HG03571 (cell line): ENCODE results near the gene GREB1.

Experiments used
- ATAC-seq: cut with Tn5 transposase; IDR thresholded peaks from one replicate; pipeline ENCODE4 v1.9.1; 2021; ENCODE audit not compliant: unreplicated experiment

Gene GREB1

DNA sequence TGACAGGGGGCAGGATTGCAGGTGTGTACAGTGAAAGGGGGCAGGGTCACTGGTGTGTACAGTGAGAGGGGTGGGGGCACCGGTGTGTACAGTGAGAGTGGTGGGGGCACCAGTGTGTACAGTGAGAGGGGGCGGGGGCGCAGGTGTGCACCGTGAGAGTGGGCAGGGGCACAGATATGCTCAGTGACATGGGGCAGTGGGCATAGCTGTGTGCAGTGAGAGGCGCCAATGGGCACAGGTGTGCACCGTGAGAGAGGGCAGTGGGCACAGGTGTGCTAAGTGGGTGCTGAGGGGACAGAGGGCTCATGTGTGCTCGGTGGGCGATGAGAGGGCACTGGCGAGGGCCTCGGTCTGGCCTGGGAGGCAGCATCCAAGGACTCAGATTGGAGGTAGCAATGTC is 63.0 kb downstream of the GREB1 start:
- no peak for ATAC-seq

DNA sequence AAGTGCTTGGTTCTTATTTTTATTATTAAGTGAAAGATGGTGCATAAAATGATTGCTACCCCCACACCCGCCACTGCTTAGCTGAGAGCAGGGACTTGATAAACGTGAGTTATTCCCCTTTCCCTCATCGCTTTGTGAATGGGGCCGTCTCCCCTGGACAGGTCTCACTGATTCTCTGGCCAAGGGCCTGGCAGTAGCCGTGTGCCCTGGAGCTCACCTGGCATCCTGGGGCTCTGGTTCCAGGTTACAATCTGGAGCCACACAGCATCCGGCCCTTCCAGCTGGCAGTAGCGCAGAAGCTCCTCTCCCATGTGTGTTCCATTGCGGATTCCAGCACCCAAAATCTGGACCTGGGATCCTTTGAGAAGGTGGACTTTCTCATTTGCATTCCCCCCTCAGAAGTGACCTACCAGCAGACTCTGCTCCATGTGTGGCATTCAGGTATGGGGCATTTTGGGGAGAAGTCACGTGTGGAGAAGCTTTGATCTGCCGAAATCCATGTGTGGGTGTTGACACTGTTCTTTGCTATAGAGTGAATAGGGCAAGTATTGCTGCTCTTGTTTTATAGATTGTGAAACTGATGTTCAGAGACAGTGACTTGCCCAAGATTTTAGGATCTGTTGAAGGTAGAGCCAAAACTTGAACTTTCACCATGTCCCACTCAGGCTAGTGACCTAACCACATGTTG is 63.8 kb downstream of the GREB1 start:
- ATAC-seq, result no peak

DNA sequence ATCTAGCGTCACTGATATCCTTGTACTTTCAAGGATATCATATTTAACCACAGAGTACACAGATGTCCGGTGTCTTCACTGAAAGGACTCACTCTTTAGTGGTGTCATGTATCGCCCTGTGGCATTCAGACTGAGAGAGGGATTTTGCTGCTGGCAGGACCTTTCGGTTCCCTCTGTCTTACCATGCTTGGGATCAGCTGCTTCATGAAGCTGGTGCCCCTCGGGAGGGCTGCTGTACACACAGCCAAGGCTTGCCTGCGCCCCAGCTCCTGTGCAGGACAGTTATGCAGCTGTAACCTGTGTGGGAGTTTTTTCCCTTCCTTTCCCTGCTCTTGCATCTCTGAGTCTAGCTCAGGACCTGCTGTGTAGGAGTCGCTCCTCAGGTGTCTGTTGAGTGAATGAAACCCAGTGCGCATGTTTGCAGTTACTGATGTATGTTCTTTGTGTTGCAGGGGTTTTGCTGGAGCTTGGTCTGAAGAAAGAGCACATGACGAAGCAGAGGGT is 64.4 kb downstream of the GREB1 start:
- ATAC-seq, result no peak

DNA sequence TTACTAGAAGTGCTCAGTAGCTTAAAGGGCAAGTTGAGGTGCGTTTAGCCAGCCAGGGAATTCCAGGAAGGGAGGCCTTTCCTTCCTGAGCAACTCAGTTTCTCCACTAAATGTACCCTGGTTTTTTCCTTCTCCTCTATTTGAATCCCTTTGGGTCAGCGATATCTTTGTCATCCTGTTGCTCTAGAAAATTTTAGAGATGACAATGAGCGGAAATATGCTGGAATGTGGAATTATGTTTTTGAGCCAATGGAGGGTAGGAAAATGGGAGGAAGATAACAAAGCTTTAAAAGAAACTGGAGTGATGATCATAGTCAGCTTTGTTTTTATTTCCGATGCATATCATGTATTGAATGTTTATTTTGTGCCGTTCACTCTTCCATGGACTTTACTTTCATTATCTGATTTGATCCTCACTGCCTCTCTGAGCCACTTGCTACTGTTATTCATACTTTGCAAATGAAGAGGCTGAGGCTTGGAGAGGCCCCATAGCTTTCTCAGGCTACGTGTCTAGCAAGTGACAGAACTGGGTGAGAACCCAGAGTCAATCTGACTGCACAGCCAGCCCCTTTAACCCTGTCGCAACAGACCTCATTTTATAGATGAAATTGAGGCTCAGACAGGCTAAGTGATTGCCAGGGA is 68.8 kb downstream of the GREB1 start:
- no peak for ATAC-seq

DNA sequence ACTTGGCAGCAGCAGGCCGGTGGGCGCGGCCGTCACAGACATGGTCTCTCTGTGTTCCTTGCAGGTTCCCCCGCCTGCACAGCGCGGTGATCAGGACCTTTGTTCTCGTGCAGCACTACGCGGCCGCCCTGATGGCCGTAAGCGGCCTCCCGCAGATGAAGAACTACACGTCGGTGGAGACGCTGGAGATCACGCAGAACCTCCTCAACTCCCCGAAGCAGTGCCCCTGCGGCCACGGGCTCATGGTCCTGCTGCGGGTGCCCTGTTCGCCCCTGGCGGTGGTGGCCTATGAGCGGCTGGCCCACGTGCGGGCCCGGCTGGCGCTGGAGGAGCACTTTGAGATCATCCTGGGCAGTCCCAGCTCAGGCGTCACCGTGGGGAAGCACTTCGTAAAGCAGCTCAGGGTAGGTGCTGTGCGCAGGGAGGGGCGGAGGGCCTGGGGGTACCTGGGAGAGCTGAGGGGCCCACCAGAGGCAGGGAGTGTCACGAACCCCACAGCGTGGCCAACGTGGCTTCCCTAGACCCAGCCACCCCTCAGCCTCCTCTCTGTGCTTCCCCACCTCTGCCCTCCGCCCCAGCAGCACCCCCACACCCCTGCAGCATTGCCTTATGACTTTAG is 76.9 kb downstream of the GREB1 start:
- ATAC-seq, result no peak

DNA sequence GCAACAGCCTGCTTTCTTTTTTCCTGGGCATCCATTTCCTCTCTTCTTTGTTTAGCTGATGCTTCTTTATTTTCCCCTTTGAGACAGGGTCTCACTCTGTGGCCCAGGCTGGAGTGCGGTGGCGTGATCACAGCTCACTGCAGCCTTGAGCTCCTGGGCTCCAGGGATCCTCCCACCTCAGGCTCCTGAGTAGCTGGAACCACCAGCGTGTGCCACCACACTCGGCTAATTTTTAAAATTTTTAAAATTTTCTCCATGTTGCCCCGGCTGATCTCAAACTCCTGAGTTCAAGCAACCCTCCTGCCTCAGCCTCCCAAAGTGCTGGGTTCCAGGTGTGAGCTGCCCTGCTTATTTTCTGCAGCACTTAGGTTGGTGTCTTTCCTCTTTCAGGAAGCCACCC is 77.4 kb downstream of the GREB1 start:
- no peak for ATAC-seq

DNA sequence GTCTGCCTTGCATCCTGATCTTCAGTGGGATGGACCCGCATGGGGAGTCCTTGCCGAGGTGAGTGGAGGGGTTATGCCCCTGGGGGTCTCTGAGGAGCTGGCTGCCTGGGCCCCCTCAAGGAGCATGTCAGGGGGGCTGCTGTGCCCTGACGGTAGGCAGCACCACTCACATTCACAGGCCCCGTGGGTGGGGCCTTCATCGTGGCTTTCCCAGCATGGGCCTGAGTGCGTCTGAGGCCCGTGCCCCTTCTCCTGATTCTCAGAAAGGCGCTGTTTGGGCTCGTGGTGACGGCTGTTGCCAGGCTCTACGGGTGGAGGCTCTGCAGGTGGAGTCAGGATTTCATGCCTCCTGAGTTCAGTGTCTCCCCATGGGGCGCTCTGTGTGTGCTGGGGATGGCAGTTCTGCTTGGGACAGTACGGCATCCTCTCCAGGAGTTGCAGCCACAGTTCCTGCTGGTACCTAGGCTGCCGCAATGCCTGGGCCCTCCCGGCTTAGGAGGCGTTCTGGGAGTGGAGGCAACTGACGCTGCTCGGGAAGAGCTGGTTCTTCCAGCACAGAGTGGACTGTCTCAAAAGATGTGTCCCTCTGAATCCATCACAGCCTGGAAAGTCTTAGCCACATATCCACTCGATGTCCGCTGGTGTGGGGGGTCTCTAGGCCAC is 78.8 kb downstream of the GREB1 start:
- no peak for ATAC-seq

DNA sequence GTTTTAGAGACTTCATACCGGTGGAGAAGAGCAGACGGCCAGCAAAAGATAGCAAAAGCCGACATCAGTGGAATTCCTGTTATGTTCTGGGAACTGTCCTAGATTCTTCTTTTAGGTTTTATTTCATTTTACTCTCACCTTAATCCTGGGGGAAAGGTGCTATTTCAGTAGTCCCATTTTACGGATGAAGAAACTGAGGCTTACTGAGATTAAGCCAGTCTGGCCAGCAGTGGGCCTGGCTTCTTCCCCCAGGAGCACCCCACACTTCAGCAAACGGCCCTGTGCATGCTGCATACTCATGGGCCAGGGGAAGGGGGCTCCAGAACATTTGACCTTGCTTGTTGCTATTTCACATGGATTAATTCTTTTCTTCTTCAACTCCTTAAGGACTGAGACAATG is 79.5 kb downstream of the GREB1 start:
- ATAC-seq, result no peak

DNA sequence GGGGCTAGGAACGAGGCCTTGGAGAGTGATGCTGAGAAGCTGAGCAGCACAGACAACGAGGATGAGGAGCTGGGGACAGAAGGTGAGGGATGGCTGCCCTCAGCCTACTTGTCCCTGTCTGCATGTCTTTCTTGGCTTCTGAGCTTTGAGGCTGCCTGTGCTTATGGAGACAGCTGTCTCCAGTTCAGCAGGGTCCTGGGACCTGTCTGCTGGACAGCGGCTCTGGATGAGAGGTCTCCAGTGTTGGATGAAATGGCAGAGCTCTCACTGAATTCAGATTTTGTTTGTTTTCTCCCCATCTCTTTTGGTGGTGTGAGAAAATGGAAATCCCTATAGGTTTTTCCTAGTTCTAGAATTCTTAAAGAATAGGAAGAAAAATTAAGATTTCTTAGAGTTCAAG is 81.4 kb downstream of the GREB1 start:
- no peak for ATAC-seq

DNA sequence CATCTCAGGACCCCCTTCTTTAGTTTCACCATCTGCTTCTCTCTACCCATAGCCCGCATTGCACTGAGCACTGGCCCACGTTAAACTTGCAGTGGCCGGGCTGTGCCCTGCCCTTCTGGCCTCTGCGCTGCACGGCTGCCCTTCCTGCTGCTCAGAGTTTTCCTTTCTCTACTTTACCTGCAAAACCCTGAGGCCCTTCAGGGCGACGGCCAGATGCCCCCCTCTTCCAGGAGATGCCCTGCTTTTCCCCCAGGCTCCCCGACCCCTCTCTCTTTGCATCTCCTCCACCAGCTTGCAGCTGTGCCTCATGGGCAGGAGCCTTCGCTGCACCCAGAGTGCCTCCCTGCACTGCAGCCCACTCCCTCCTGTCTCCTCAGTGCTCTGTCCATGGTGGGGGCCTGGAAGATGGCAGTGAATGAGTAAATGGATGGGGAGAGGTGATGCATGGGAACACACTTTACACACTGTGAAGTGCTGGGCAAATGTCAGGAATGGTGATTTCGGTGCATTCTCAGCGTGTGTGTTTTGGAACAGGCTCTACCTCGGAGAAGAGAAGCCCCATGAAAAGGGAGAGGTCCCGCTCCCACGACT is 82.3 kb downstream of the GREB1 start:
- no peak for ATAC-seq

DNA sequence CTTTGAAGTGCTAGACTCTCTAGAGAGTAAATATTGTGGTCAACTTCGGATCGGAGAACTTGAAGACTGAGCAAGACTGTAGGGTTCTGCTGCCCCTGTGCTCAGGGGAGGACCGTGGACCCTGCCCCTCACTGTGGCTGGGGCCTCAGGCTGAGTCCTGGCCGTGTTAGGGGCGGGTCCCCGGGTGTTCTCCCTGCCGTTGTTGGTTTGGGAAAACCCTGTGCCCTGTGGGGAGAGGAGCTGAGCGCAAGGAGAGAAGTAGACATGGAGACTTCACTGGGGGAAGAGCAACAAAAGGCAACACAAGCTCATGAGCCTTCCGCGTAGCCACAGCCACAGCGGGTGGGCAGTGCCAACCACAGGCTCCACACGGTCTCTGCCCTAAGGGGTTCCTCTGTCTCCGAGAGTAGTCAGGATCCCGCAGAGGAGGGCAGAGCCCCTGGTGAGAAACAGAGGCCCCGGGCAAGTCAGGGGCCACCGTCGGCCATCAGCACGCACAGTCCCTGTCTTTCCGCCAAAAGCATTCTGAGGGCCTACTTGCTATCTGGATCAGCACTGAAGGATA is 83.1 kb downstream of the GREB1 start:
- ATAC-seq, result no peak

DNA sequence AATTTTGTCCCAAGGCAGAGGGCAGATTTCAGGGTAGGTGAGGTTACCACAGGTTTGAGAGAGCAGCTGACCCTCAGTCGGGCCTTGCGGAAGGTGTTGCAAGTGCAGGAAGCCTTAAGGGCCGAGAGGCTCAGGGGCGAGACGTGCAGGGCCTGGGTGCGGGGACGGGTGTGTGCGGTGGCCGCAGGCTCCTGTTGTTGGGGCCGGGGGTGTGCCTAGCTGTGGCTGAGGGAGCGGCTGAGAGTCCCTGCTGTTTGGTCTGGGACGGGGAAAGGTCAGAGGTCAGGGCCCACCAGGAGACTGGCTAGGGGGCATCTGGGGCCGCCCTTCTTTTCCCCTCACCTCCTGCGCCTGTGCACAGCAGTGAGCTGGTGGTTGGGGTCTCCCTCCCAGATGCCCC is 83.7 kb downstream of the GREB1 start:
- ATAC-seq, result no peak

DNA sequence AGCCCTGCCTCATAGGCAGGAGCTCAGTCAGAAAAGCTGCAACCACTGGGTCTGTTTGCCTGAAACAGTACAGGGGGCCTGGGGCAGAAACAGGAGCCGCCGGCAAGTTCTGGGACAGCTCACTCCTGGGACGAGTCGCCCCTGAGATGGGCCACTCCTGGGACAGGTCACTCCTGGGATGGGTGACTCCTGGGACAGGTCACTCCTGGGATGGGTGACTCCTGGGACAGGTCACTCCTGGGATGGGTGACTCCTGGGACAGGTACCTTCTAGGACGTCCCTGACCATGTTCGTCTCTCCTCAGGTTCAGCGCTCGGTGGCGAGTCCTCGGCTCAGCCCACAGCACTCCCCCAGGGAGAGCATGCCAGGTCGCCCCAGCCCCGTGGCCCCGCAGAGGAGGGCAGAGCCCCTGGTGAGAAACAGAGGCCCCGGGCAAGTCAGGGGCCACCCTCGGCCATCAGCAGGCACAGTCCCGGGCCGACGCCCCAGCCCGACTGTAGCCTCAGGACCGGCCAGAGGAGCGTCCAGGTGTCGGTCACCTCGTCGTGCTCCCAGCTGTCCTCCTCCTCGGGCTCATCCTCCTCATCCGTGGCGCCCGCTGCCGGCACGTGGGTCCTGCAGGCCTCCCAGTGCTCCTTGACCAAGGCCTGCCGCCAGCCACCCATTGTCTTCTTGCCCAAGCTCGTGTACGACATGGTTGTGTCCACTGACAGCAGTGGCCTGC is 84.3 kb downstream of the GREB1 start:
- no peak for ATAC-seq

DNA sequence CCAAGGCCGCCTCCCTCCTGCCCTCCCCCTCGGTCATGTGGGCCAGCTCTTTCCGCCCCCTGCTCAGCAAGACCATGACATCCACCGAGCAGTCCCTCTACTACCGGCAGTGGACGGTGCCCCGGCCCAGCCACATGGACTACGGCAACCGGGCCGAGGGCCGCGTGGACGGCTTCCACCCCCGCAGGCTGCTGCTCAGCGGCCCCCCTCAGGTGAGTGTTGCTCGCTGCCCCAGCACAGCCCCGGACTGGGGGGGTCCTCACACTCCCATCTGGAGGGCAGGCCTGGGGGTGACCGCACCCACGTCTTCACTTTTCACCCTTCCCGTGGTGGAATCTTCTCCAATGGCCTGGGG is 84.8 kb downstream of the GREB1 start:
- ATAC-seq, result no peak

DNA sequence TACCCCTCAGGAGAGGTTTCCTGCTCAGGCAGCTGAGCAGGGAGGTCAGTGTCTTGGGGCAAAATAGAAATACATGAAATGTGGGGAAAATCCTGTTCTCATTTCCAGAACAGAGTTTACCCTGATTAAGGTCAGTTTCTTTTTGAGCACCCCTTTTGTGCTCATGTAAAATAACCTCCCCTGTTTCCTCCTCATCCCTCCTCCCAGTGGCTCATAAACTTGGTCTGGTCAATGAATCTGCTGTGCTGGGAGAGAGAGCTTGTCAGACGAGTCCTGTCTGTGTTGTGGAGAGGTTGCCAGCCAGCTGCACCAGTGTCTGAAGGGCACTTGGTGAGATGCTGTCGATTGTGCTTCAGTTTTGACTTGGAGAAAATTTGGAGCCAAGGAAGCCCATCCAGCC is 87.6 kb downstream of the GREB1 start:
- ATAC-seq, result no peak

DNA sequence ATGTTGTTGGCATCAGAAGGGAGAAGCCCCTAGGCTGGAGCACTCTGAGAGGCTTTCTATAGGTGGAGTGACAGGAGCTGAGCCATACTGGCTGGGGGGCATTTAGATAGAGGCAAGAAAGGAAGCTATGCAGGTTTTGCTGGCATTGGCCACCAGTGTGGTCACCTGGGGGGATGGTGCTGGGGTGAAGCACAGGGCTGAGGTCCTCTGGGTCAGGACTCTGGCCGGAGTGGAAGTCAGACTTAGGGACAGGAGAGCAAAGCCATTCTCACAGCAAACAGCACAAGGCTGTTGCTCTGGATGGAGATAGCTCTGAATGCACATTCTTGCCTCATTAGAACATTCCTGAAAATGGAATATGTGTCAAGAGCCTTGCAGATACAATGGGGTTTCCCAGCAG is 88.8 kb downstream of the GREB1 start:
- no peak for ATAC-seq

DNA sequence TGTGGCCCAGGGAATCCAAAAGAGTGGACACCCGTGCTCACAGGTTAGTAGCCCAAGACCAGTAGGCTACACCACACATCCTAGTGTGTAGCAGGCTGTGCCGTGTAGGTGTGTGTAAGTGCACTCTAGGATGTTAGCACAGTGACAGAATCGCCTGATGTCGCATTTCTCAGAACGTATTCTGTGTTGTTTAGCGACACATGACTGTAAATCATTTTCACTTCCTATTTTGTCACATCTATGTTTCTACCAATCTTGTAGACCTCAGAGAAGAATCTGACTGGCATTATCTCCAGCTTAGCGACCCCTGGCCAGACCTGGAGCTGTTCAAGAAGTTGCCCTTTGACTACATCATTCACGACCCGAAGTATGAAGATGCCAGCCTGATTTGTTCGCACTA is 91.0 kb downstream of the GREB1 start:
- ATAC-seq, result no peak

DNA sequence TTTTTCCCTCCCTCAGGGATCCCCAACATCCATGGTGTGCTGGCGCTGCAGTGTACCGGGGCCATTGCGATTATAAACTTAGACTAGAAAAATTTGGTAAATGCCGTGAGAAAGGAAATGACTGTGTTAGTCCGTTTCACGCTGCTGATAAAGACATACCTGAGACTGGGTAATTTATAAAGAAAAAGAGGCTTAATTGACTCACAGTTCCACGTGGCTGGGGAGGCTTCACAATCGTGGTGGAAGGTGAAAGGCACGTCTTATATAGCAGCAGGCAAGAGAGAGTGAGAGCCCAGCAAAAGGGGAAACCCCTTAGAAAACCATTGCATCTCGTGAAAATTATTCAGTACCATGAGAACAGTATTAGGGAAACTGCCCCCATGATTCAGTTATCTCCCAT is 91.8 kb downstream of the GREB1 start:
- ATAC-seq, result no peak

DNA sequence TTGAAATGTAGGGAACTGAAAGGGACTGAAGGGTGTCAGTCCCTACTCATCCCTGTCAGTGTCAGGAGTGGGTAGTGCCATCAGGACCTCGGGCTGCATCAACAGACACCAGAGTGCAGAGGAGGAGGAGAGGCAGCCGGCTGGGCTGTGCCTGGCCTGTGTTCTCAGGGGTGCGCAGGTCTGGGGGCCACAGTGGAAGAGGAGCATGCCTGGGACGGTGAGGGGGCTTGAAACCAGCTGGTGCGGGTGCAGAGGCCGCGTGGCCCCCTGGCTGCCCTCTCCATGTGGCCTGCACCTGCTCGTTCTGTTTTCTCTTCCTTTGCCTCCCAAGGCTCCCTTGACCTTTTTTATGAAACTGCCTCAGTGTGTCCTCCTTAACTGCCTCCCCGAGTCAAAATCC is 94.8 kb downstream of the GREB1 start:
- ATAC-seq, result no peak

DNA sequence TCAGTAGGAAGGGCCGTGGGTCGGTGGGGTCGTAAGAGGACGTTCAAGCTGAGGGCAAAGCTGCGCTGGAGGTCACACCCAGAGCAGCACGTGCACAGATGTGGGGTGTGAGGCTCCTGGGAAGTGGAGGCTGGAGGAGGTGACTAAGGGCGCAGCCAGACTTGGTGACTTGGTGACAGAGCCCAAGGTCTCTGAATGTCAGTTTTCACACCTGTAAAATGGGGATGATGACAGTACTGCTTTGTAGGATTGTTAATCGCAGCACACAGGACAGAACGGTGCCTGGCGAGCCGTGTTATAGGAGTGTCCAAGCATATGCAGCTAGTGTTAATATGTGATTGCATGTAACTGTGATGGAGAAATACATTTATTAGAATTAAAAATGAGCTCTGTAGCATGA is 95.4 kb downstream of the GREB1 start:
- no peak for ATAC-seq

DNA sequence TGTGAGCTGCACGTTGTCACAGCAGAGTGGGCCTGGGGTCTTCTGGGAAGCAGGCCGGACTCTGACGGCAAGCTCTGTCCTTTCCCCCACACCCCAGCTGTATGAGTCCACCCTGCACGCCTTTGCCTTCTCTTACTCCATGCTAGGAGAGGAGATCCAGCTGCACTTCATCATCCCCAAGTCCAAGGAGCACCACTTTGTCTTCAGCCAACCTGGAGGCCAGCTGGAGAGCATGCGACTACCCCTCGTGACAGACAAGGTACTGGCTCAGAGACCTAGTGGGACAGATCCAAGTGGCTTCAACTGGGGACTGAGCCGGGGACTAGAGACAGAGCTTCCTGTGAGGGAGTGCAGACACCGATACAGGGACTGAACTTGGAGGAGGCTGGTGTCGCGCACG is 96.0 kb downstream of the GREB1 start:
- no peak for ATAC-seq
